Measurements from ENCODE around the gene PDZD7.

DNA sequence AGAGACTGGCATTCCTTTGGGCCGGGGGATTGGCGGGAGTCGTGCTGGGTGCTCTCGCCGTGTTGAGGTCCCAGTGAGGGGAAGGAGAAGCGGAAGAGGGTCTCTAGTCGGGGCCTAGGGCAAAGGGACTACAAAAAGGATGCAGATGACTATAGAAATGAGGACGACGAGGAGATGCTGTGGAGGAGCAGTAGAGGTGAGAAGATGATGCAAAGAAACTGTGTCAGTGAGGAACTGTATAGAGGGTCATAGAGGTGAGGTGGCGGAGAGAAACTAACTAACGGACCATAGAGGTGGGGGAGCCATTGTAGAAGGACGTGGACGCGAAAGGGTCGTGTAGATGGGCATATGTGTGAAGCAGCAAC is 43.3 kb downstream of the PDZD7 start:
- TF ChIP-seq, protein P1, sequence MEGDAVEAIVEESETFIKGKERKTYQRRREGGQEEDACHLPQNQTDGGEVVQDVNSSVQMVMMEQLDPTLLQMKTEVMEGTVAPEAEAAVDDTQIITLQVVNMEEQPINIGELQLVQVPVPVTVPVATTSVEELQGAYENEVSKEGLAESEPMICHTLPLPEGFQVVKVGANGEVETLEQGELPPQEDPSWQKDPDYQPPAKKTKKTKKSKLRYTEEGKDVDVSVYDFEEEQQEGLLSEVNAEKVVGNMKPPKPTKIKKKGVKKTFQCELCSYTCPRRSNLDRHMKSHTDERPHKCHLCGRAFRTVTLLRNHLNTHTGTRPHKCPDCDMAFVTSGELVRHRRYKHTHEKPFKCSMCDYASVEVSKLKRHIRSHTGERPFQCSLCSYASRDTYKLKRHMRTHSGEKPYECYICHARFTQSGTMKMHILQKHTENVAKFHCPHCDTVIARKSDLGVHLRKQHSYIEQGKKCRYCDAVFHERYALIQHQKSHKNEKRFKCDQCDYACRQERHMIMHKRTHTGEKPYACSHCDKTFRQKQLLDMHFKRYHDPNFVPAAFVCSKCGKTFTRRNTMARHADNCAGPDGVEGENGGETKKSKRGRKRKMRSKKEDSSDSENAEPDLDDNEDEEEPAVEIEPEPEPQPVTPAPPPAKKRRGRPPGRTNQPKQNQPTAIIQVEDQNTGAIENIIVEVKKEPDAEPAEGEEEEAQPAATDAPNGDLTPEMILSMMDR (IDR thresholded peaks at IDR 0.05) = no peak
- no peak for TF ChIP-seq POLR2A (IDR thresholded peaks at IDR 0.05)
- TF ChIP-seq EP300 (IDR thresholded peaks at IDR 0.05) = no peak
